Esophagus squamous epithelium (tissue), 5 donors: Measurements from ENCODE around the gene MGMT. TPM values are rescaled to one million over a fixed set of nuclear protein-coding genes. Genes with fewer than 3 reads are reported as not detected.
"Not testable (repeated sequence)": the region's sequence is repeated elsewhere in the genome, so short reads cannot be mapped to it uniquely, and the experiment has no call there.

ENCODE experiments used
- DNase-seq: peaks from one replicate; lab custom pipeline; 2025; lab: John Stamatoyannopoulos, UW
- H3K27ac ChIP-seq, 4 donors: fragments of 200-600 bp; sonication (generic); one replicate each; pipeline ENCODE4 v1.5.1; 2016 to 2019; ENCODE audit warnings: mild to moderate bottlenecking in 1 of 4
- H3K27me3 ChIP-seq, 4 donors: fragments of 200-600 bp; sonication (generic); 1 replicate in 3 of 4; 2 replicates in 1 of 4; pipeline versions ENCODE4 v1.5.1 to v1.6.0; 2017 to 2021; ENCODE audit warnings: antibody characterized with exemption in 1 of 4
- H3K36me3 ChIP-seq, 3 donors: fragments of 200-600 bp; sonication (generic); one replicate each; pipeline ENCODE4 v1.5.1; 2016 to 2019
- H3K4me1 ChIP-seq, 3 donors: fragments of 200-600 bp; sonication (generic); one replicate each; pipeline ENCODE4 v1.5.1; 2017 to 2019
- H3K4me3 ChIP-seq, 4 donors: fragments of 200-600 bp; sonication (generic); 1 replicate in 3 of 4; 2 replicates in 1 of 4; pipeline ENCODE4 v1.5.1; 2016 to 2019; ENCODE audit warnings: mild to moderate bottlenecking in 2 of 4, moderate library complexity in 1 of 4
- H3K9me3 ChIP-seq, 3 donors: fragments of 200-600 bp; sonication (generic); one replicate each; pipeline ENCODE4 v1.5.1; 2016 to 2019
- CTCF ChIP-seq, 6 experiments: fragments of 450-650 bp in 4 of 6; fragments of 200-600 bp in 2 of 6; sonication (generic) in 2 of 6; IDR thresholded peaks; one replicate each; pipeline ENCODE4 v1.5.1; 2016 to 2019; ENCODE audit warnings: antibody characterized with exemption in 6 of 6, mild to moderate bottlenecking in 4 of 6, moderate library complexity in 4 of 6
- POLR2A ChIP-seq, 4 donors: fragments of 450-650 bp; IDR thresholded peaks; one replicate each; pipeline ENCODE4 v1.6.1; 2017; ENCODE audit warnings: antibody characterized with exemption in 4 of 4, mild to moderate bottlenecking in 4 of 4, moderate library complexity in 3 of 4
- WGBS, 2 donors: methylation state at CpG; one replicate each; pipeline ENCODE4 v1.1.5; 2018; 5-methylcytosine and 5-hydroxymethylcytosine counted together
- intact Hi-C: fragments of 100-400 bp; cut with DNase I; formaldehyde crosslinking; loops from one replicate; pipeline ENCODE4 v1.15.0; 2022
- total RNA-seq, 4 donors: library from RNA; depleted of rRNA; stranded (reverse); fragments of >200 nt; gene quantifications; one replicate each; pipeline ENCODE4 v1.1.0, GENCODE V29; 2016
- donor health status: DM: yes; HTN: yes; CAD: no.

The MGMT gene
- total RNA-seq, 4 donors from 2014 or later, result 15.6 to 28.8 (median 18.4) TPM

- intact Hi-C loops, result no loop called here
- Histone ChIP-seq H3K27me3 (no peaks in the 10 kb centered on the region), H3K9me3 (no peaks in the 10 kb centered on the region), H3K36me3 (no peaks in the 10 kb centered on the region), H3K4me1 (peaks cover 0 to 10% (median 0%) of the 10 kb centered on the region in 3 donors), H3K27ac (no peak overlapping the region), H3K4me3 (no peak overlapping the region)
- TF ChIP-seq POLR2A (IDR thresholded peaks at IDR 0.05) (no peak), CTCF (IDR thresholded peaks at IDR 0.05) (no peak)
- 78 to 88% methylated on average over 9 to 10 of the region's 10 CpGs for WGBS, 2 donors
- no peak for DNase-seq
Measured at GRCh38 chr10:129421399-129422010, 45.5 kb upstream of the MGMT start.

- Histone ChIP-seq H3K9me3 (no peaks in the 10 kb centered on the region), H3K36me3 (no peaks in the 10 kb centered on the region), H3K4me3 (no peak overlapping the region), H3K4me1 (no peaks in the 10 kb centered on the region), H3K27ac (no peak overlapping the region), H3K27me3 (no peaks in the 10 kb centered on the region)
- TF ChIP-seq CTCF (IDR thresholded peaks at IDR 0.05) (no peak), POLR2A (IDR thresholded peaks at IDR 0.05) (no peak)
- 86 to 89% methylated on average over 13 to 15 of the region's 15 CpGs for WGBS, 2 donors
- no peak for DNase-seq
- intact Hi-C loops, result no loop called here
Measured at GRCh38 chr10:129424978-129425377, 42.1 kb upstream of the MGMT start.

GRCh38 chr10:129426606-129427005 lies 40.4 kb upstream of the MGMT start:
- H3K27ac ChIP-seq, result no peak overlapping the region
- H3K4me3 ChIP-seq, result no peak overlapping the region
- no peak for DNase-seq
- intact Hi-C loops, result no loop called here
- no peaks in the 10 kb centered on the region for H3K36me3 ChIP-seq
- no peaks in the 10 kb centered on the region for H3K9me3 ChIP-seq
- WGBS, 2 donors, result 54 to 60% methylated on average over 5 to 6 of the region's 6 CpGs
- H3K27me3 ChIP-seq, result no peaks in the 10 kb centered on the region
- TF ChIP-seq POLR2A (IDR thresholded peaks at IDR 0.05) (no peak), CTCF (IDR thresholded peaks at IDR 0.05) (no peak)
- no peaks in the 10 kb centered on the region for H3K4me1 ChIP-seq

GRCh38 chr10:129433266-129433665 lies 33.8 kb upstream of the MGMT start:
- no peaks in the 10 kb centered on the region for H3K9me3 ChIP-seq
- no peak overlapping the region for H3K27ac ChIP-seq
- 73 to 80% methylated on average over 3 to 4 of the region's 7 CpGs for WGBS, 2 donors
- no peaks in the 10 kb centered on the region for H3K4me1 ChIP-seq
- H3K36me3 ChIP-seq, result no peaks in the 10 kb centered on the region
- no peaks in the 10 kb centered on the region for H3K27me3 ChIP-seq
- no peak overlapping the region for H3K4me3 ChIP-seq
- TF ChIP-seq POLR2A (IDR thresholded peaks at IDR 0.05), result no peak
- no peak for TF ChIP-seq CTCF (IDR thresholded peaks at IDR 0.05)
- intact Hi-C loops, result no loop called here
- DNase-seq, result no peak

- 83 to 85% methylated on average over 4 of the region's 4 CpGs for WGBS, 2 donors
Measured at GRCh38 chr10:129435724-129436123, 31.3 kb upstream of the MGMT start.

GRCh38 chr10:129438024-129438423 lies 29.0 kb upstream of the MGMT start:
- no peak for DNase-seq
- no peaks in the 10 kb centered on the region for H3K27me3 ChIP-seq
- WGBS, 2 donors, result 76 to 84% methylated on average over 8 of the region's 8 CpGs
- intact Hi-C loops, result no loop called here
- no peak overlapping the region for H3K4me3 ChIP-seq
- H3K27ac ChIP-seq, result no peak overlapping the region
- H3K4me1 ChIP-seq, result no peaks in the 10 kb centered on the region
- no peaks in the 10 kb centered on the region for H3K36me3 ChIP-seq
- H3K9me3 ChIP-seq, result no peaks in the 10 kb centered on the region
- no peak for TF ChIP-seq POLR2A (IDR thresholded peaks at IDR 0.05)
- TF ChIP-seq CTCF (IDR thresholded peaks at IDR 0.05), result no peak

More at GRCh38 chr10:129435724-129436123, 31.3 kb upstream of the MGMT start:
- DNase-seq, H3K4me3 ChIP-seq, H3K9me3 ChIP-seq, H3K4me1 ChIP-seq, H3K27ac ChIP-seq, H3K27me3 ChIP-seq, H3K36me3 ChIP-seq, intact Hi-C loops: not testable (repeated sequence)
